Karpas-422 (cell line): Measurements from ENCODE around the gene TMEM60. TPM values are rescaled to one million over a fixed set of nuclear protein-coding genes. Genes with fewer than 3 reads are reported as not detected.
"Not testable (repeated sequence)": the region's sequence is repeated elsewhere in the genome, so short reads cannot be mapped to it uniquely, and the experiment has no call there.

Experiments used
- DNase-seq: peaks from one replicate; pipeline ENCODE4 v3.0.0-alpha.2; 2015
- H2AFZ ChIP-seq: fragments of 200-600 bp; sonication (generic); 2 replicates; pipeline ENCODE4 v1.6.1; 2014; ENCODE audit warnings: antibody characterized with exemption, low read length, mixed read lengths
- H3K27ac ChIP-seq: fragments of 200-600 bp; sonication (generic); 2 replicates; pipeline ENCODE4 v1.5.1; 2014; ENCODE audit warnings: mild to moderate bottlenecking, low read length, moderate library complexity
- H3K27me3 ChIP-seq: fragments of 200-600 bp; sonication (generic); 2 replicates; pipeline ENCODE4 v1.6.1; 2014; ENCODE audit warnings: low read length, mixed read lengths
- H3K36me3 ChIP-seq: fragments of 200-600 bp; sonication (generic); 2 replicates; pipeline ENCODE4 v1.6.1; 2014; ENCODE audit warnings: low read length, mixed read lengths; ENCODE audit not compliant: insufficient read depth
- H3K4me1 ChIP-seq: fragments of 200-600 bp; sonication (generic); 2 replicates; pipeline ENCODE4 v1.6.1; 2014; ENCODE audit warnings: mild to moderate bottlenecking, low read length, mixed read lengths
- H3K4me2 ChIP-seq: fragments of 200-600 bp; sonication (generic); 2 replicates; pipeline ENCODE4 v1.6.1; 2014; ENCODE audit warnings: low read length, low read depth, mild to moderate bottlenecking; ENCODE audit not compliant: poor library complexity, severe bottlenecking
- H3K4me3 ChIP-seq: fragments of 200-600 bp; sonication (generic); 2 replicates; pipeline ENCODE4 v1.5.1; 2014; ENCODE audit warnings: mild to moderate bottlenecking, antibody characterized with exemption, low read length, mixed read lengths
- H3K79me2 ChIP-seq: fragments of 200-600 bp; sonication (generic); 2 replicates; pipeline ENCODE4 v1.6.1; 2014; ENCODE audit warnings: mild to moderate bottlenecking, low read length, mixed read lengths
- H3K9ac ChIP-seq: fragments of 200-600 bp; sonication (generic); 2 replicates; pipeline ENCODE4 v1.6.0; 2014; ENCODE audit warnings: low read length
- H3K9me2 ChIP-seq: fragments of 200-600 bp; sonication (generic), shearing (Covaris generic); replicated peaks from 2 replicates; pipeline ENCODE4 v1.6.0; 2014; ENCODE audit warnings: mild to moderate bottlenecking, low read length, moderate library complexity; ENCODE audit not compliant: insufficient read depth
- H3K9me3 ChIP-seq: fragments of 300-700, 200-600 bp; sonication (generic); 2 replicates; pipeline ENCODE4 v1.6.1; 2014; ENCODE audit warnings: low read length, mixed read lengths
- H4K20me1 ChIP-seq: fragments of 200-600 bp; sonication (generic); 2 replicates; pipeline ENCODE4 v1.6.1; 2014; ENCODE audit warnings: mild to moderate bottlenecking, antibody characterized with exemption, low read length, low read depth; ENCODE audit not compliant: insufficient read depth
- total RNA-seq: library from RNA; depleted of rRNA; stranded (reverse); fragments of >200 nt; shearing (Covaris generic); gene quantifications from 2 replicates; pipeline ENCODE4 v1.2.3, GENCODE V29; 2014; ENCODE audit warnings: low replicate concordance

TMEM60 gene
- total RNA-seq, 1 experiment from 2014 or later = 64.4 TPM

- H3K9me2 ChIP-seq, H3K27me3 ChIP-seq, H3K27ac ChIP-seq, H2AFZ ChIP-seq, H3K4me3 ChIP-seq, H3K9ac ChIP-seq, H3K4me1 ChIP-seq, DNase-seq, H4K20me1 ChIP-seq, H3K9me3 ChIP-seq, H3K4me2 ChIP-seq: not testable (repeated sequence)
- Histone ChIP-seq H3K36me3 (peaks cover 29% of the 10 kb centered on the region; the same call in 1 of the 2 replicates), H3K79me2 (peaks cover 31% of the 10 kb centered on the region)
Measured at GRCh38 chr7:77784426-77784825, 13.8 kb downstream of the TMEM60 start.

- H3K36me3 ChIP-seq = peaks cover 34% of the 10 kb centered on the region
- no peaks in the 10 kb centered on the region for H3K27me3 ChIP-seq
- H3K27ac ChIP-seq = no peak overlapping the region
- DNase-seq = no peak
- H2AFZ ChIP-seq = no peak overlapping the region
- peaks cover 6% of the 10 kb centered on the region; the same call in 1 of the 2 replicates for H3K4me1 ChIP-seq
- H3K9ac ChIP-seq = no peak overlapping the region
- no peaks in the 10 kb centered on the region for H3K9me3 ChIP-seq
- H3K79me2 ChIP-seq = peaks cover 37% of the 10 kb centered on the region
- H3K9me2 ChIP-seq = no peaks in the 10 kb centered on the region
- H3K4me3 ChIP-seq = no peak overlapping the region
- H3K4me2 ChIP-seq = no peak overlapping the region
- no peaks in the 10 kb centered on the region for H4K20me1 ChIP-seq
Measured at GRCh38 chr7:77783545-77783944, 14.7 kb downstream of the TMEM60 start.

- H3K79me2 ChIP-seq = peaks cover 41% of the 10 kb centered on the region
- H3K27me3 ChIP-seq = no peaks in the 10 kb centered on the region
- H3K27ac ChIP-seq = no peak overlapping the region
Measured at GRCh38 chr7:77783111-77783510, 15.1 kb downstream of the TMEM60 start.

GRCh38 chr7:77782383-77782782, 15.9 kb downstream of the TMEM60 start:
- no peak overlapping the region for H3K27ac ChIP-seq
- H4K20me1 ChIP-seq = no peaks in the 10 kb centered on the region
- H3K36me3 ChIP-seq = peaks cover 43% of the 10 kb centered on the region
- H3K9me2 ChIP-seq = no peaks in the 10 kb centered on the region
- no peak for DNase-seq
- H3K4me2 ChIP-seq = no peak overlapping the region
- H3K79me2 ChIP-seq = peaks cover 47% of the 10 kb centered on the region
- H3K9me3 ChIP-seq = no peaks in the 10 kb centered on the region
- no peak overlapping the region for H3K4me3 ChIP-seq
- H3K4me1 ChIP-seq = peaks cover 10% of the 10 kb centered on the region; the same call in 1 of the 2 replicates
- H3K27me3 ChIP-seq = no peaks in the 10 kb centered on the region
- H3K9ac ChIP-seq = no peak overlapping the region
- no peak overlapping the region for H2AFZ ChIP-seq

More at GRCh38 chr7:77783111-77783510, 15.1 kb downstream of the TMEM60 start:
- no peak overlapping the region for H2AFZ ChIP-seq
- no peak overlapping the region for H3K4me3 ChIP-seq
- H3K4me1 ChIP-seq = peaks cover 10% of the 10 kb centered on the region; the same call in 1 of the 2 replicates
- H3K4me2 ChIP-seq = no peak overlapping the region
- peaks cover 38% of the 10 kb centered on the region for H3K36me3 ChIP-seq
- no peaks in the 10 kb centered on the region for H3K9me2 ChIP-seq
- DNase-seq = no peak
- H3K9ac ChIP-seq = no peak overlapping the region
- H4K20me1 ChIP-seq = no peaks in the 10 kb centered on the region
- no peaks in the 10 kb centered on the region for H3K9me3 ChIP-seq

- H3K9me3 ChIP-seq = no peaks in the 10 kb centered on the region; the same call in 1 of the 2 replicates
- H2AFZ ChIP-seq = no peak overlapping the region
- H3K4me2 ChIP-seq = no peak overlapping the region
- no peaks in the 10 kb centered on the region for H3K9me2 ChIP-seq
- H3K79me2 ChIP-seq = peaks cover 68% of the 10 kb centered on the region
- no peak for DNase-seq
- peaks cover 7% of the 10 kb centered on the region; the same call in 1 of the 2 replicates for H3K4me1 ChIP-seq
- peaks cover 71% of the 10 kb centered on the region for H3K36me3 ChIP-seq
- no peak overlapping the region for H3K27ac ChIP-seq
- no peaks in the 10 kb centered on the region for H3K27me3 ChIP-seq
- H4K20me1 ChIP-seq = no peaks in the 10 kb centered on the region
- H3K4me3 ChIP-seq = no peak overlapping the region
- no peak overlapping the region for H3K9ac ChIP-seq
Measured at GRCh38 chr7:77778535-77778934, 19.7 kb downstream of the TMEM60 start.

- Histone ChIP-seq H3K36me3 (peaks cover 44% of the 10 kb centered on the region), H3K9me2 (no peaks in the 10 kb centered on the region)
Measured at GRCh38 chr7:77771901-77772300, 26.3 kb downstream of the TMEM60 start.

DNA sequence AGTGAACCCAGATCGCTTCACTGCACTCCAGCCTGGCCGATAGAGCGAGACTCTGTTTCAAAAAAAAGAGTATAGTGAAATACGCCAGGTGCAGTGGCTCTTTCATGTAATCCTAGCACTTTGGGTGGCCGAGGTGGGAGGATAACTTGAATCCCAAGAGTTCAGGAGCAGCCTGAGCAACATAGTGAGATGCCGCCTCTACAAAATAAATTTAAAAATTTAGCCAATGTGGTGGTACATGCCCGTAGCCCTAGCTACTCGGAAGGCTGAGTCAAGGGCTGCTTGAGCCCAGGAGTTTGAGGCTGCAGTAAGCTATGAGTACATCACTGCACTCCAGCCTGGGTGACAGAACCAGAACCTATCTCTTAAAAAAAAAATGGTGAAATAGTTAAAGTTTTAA, 27.9 kb downstream of the TMEM60 start:
- Histone ChIP-seq H3K27ac (no peak overlapping the region; the same call in 1 of the 2 replicates), H2AFZ (no peak overlapping the region), H3K4me3 (no peak overlapping the region), H4K20me1 (no peaks in the 10 kb centered on the region), H3K4me1 (no peaks in the 10 kb centered on the region), H3K36me3 (peaks cover 29% of the 10 kb centered on the region), H3K79me2 (peaks cover 63% of the 10 kb centered on the region), H3K9ac (no peak overlapping the region), H3K9me2 (no peaks in the 10 kb centered on the region), H3K27me3 (no peaks in the 10 kb centered on the region), H3K4me2 (no peak overlapping the region), H3K9me3 (no peaks in the 10 kb centered on the region; the same call in 1 of the 2 replicates)
- no peak for DNase-seq

More at GRCh38 chr7:77771901-77772300, 26.3 kb downstream of the TMEM60 start:
- Histone ChIP-seq H3K9me3 (no peaks in the 10 kb centered on the region; the same call in 1 of the 2 replicates), H3K9ac (no peak overlapping the region), H3K27ac (no peak overlapping the region), H3K4me2 (no peak overlapping the region), H3K4me1 (no peaks in the 10 kb centered on the region), H4K20me1 (no peaks in the 10 kb centered on the region), H2AFZ (no peak overlapping the region), H3K27me3 (no peaks in the 10 kb centered on the region), H3K79me2 (peaks cover 62% of the 10 kb centered on the region), H3K4me3 (no peak overlapping the region)
- DNase-seq = no peak

DNA sequence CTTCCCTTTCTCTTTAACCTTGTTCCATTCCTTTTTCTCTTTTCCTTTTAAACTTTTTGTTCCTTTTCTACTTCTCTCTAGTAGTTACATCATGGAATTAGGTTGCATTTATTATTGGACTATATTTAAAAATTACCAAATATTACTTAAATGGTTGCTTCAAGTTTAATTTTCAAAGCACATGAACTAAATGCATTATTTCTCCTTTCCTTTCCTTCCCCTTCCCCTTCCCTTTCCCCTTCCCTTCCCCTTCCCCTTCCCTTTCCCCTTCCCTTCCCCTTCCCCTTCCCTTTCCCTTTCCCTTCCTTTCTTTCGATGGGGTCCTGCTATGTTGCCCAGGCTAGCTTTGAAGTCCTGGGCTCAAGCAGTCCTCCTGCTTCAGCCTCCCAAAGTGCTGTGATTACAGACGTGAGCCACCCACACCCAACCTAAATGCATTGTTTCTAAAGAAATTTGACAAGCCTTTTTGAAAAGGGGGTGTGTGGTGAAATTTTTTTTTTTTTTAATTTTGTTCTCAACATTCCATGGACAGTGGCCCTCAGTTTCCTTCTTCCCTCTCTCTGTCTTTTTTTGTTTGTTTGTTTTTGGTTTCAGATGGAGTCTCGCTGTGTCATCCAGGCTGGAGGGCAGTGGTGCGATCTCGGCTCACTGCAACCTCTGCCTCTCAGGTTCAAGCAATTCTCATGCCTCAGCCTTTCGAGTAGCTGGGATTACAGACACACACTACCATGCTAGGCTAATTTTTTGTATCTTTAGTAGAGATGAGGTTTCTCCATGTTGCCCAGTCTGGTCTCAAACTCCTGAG, 31.2 kb downstream of the TMEM60 start:
- no peaks in the 10 kb centered on the region for H3K9me2 ChIP-seq
- H2AFZ ChIP-seq = no peak overlapping the region
- peaks cover 82% of the 10 kb centered on the region for H3K79me2 ChIP-seq
- H3K27ac ChIP-seq = no peak overlapping the region
- H3K36me3 ChIP-seq = peaks cover 4% of the 10 kb centered on the region; the same call in 1 of the 2 replicates
- DNase-seq = no peak
- H3K4me3 ChIP-seq = no peak overlapping the region
- H4K20me1 ChIP-seq = no peaks in the 10 kb centered on the region
- H3K4me2 ChIP-seq = no peak overlapping the region
- H3K9ac ChIP-seq = no peak overlapping the region
- peaks cover 22% of the 10 kb centered on the region for H3K4me1 ChIP-seq
- H3K27me3 ChIP-seq = no peaks in the 10 kb centered on the region
- H3K9me3 ChIP-seq = no peaks in the 10 kb centered on the region
